ENCODE results near the gene ELL.
A peak's percentile ranks its signal among the peaks of the same experiment; 100 is the strongest.

The ELL gene

DNA sequence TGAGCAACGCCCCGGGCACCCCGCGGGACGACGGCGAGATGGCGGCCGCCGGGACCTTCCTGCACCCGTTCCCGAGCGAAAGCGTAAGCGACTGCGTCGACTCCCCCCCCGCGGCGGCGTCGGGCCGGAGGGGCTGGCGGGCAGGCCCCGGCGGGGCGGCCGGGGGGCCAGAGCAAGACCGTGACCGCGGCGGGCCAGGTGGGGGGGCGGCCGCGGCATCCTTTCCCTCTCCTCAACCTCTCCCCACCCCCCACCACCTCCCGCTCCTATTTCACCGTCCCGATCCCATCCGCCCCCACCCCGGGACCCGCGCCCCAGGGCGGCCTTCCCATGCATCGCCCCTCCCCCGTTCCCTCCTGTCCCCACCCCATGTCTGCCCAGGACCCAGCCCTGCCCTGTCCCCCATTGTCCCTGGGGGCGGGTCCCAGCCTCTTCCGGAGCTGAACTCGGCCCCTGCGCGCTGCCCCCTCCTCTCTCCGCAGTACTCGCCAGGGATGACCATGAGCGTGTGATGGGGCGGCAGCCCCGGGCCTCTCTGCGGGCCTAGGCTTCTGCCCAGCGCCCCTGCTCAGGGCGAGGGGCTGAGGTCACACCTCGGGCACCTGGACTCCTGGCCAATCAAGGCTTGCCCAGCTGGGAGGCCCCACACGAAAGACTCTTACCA is 88.0 kb downstream of the ELL start:
- no peak for DNase-seq

DNA sequence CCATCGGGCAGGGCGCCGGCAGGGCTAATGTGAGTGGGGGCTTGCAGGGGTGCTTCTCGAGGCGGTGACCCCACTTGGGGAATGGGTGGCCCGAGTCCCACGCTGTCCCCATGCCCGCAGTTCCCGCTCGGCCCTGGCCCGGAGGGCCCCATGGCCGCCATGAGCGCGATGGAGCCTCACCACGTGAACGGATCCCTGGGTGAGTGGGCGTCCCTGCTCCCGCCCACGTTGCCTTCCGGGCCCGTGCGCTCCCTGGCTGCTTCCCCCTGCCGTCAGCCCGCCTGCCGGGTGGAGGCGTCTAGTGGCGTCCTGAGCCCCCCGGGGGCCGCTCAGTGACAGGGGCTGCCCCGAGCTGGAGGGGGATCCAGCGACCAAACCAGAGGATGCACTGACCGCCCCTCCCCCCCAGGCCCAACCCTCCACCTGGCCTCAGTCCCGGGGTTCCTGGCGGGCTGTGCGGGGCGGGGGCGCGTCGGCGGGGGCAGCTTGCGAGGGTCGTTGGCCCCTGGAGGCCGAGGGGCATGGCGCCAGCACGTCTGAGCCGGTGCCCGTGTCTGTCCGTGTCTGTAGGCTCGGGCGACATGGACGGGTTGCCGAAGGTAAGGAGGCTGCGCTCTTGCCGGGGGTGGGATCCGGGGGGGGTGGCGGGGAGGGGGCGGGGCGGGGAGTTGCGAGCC is 88.7 kb downstream of the ELL start:
- DNase-seq: no peak

- DNase-seq: no peak
These were observed 89.4 kb downstream of the ELL start for GRCh38 chr19:18432275-18433014.

DNA sequence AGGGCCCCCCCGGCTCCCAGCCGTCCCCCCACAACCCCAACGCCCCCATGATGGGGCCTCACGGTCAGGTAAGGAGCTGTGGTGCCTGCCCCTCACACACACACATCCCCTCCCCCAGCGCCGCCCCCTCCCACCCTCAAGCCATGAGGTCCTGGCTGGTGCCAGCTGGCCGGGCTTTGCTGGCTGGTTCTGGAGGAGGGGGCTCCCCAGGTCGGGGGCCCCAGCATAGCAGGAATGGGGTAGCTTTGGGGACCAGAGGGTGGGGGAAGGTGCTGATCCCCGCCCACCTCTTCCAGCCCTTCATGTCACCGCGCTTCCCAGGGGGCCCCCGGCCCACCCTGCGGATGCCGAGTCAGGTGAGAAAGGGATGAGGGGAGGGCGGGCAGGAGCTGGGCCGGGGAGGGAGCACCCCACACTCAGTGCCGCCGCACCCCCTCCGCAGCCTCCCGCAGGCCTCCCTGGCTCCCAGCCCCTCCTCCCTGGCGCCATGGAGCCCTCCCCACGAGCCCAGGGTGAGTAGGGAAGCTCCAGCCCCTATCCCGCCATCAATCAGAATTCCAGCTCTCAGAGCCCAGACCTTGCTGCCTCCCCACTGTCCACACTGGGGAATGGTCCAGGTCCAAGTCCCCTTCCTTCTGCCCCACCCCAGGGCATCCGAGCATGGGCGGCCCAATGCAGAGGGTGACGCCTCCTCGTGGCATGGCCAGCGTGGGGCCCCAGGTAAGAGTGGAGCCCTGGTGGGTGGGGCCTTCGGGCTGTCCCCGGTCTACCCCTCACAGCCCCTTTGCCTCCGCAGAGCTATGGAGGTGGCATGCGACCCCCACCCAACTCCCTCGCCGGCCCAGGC is 90.3 kb downstream of the ELL start:
- DNase-seq: no peak

- DNase-seq: no peak
These were observed 91.3 kb downstream of the ELL start for GRCh38 chr19:18430417-18431144.

DNA sequence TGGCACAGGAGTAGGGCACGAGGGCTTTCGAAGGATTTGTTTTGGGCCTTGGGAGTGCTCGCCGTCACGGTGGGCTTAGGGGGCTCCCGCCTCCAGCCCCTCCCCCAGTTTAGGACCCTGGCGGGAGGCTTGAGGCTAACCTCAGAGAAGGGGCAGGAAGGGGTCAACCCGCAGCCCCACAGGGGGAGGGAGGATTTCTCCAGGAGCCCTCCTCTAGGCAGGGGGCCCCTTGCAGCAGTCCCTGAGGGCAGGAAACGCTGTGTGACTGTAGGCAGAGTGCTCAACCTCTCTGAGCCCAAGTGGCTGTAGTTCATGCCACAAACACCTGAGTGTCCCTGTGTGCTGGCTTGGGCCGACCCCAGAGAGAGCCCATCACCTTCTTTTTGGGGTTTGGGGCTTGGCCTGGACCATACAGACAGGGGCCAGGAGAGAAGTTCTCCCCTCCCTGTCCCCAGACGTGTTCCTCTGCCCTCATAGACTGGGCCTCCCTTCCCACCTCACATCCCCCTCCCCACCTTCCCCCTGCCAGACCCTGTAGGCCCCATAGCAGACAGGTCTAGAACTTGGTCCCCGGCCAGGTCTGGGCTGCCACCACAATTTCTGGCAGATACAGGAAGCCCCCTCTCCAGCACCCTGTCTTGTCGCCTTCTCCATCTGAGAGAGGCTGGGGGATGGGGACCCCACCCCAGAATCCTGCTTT is 92.0 kb downstream of the ELL start:
- no peak for DNase-seq

GRCh38 chr19:18428787-18429674 is 92.8 kb downstream of the ELL start:
- peak in 10 of 14 donors; percentile 23 to 81 (median 62) for DNase-seq

GRCh38 chr19:18428173-18428786 is 93.6 kb downstream of the ELL start:
- no peak for DNase-seq

DNA sequence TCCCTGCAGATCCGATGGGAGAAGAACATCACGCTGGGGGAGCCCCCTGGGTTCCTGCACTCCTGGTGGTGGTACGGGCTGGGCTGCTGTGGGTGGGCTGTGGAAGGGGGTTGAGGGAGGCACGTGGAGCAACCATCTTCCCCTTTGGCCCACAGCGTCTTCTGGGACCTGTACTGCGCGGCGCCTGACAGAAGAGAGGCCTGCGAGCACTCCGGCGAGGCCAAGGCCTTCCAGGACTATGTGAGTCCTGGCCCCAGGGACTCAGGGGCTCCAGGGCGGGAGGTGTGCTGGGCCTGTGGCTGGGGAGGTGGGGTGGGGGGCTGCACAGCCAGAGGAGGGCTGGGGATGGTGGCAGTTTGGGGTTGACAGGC is 94.1 kb downstream of the ELL start:
- no peak for DNase-seq

GRCh38 chr19:18427080-18427742 is 94.7 kb downstream of the ELL start:
- DNase-seq: no peak

DNA sequence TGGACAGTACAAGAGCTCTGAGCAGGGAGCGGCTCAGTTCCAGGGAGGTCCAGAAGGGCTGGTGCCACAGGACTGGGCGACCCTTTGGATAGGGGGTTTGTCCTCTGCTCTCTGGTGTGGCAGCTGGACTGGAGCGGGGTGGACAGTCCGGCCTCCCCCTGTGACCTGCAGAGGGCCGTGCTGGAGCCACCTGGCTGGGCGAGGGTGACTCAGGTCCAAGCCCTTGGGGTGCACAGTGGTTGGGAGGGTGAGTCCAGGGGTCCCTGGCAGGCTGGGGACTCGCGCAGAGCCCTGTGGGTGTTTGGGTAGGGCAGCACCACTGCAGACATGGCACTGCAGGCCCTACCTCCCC is 95.5 kb downstream of the ELL start:
- no peak for DNase-seq

- peak in 3 of 14 donors; percentile 14 to 58 (median 21) for DNase-seq
These were observed 96.1 kb downstream of the ELL start for GRCh38 chr19:18425515-18426415.

DNA sequence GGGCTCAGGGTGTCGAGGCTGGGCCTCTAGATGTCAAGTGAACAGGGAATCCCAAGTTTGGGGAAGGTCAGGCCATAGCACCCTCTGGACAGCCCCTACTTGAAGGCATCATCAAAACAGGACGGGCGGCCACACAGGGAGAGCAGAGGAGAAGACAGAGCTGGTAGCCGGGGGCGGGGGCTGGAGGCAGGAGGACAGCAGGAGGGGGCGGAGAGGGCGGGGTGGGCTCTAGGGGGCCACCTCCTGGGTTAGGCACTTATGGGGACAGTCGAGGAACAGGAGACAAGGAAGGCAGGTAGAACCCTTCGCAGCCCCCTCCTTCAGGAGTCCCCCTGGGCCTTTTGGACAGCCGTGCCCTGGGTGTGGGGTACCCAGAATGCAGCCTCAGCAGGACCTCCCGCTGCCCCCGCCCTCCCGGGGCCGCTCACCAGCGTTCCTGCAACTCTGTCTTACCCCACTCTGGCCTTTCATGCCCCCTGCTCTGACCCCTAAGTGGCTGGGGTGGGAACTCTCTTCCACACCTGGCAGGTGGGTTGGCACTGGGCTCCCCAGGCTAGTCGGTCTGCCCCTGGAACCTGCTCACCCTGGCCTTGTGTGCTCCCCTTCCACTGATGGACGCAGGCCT is 96.9 kb downstream of the ELL start:
- DNase-seq: no peak

- DNase-seq: no peak
These were observed 97.6 kb downstream of the ELL start for GRCh38 chr19:18424122-18424889.

DNA sequence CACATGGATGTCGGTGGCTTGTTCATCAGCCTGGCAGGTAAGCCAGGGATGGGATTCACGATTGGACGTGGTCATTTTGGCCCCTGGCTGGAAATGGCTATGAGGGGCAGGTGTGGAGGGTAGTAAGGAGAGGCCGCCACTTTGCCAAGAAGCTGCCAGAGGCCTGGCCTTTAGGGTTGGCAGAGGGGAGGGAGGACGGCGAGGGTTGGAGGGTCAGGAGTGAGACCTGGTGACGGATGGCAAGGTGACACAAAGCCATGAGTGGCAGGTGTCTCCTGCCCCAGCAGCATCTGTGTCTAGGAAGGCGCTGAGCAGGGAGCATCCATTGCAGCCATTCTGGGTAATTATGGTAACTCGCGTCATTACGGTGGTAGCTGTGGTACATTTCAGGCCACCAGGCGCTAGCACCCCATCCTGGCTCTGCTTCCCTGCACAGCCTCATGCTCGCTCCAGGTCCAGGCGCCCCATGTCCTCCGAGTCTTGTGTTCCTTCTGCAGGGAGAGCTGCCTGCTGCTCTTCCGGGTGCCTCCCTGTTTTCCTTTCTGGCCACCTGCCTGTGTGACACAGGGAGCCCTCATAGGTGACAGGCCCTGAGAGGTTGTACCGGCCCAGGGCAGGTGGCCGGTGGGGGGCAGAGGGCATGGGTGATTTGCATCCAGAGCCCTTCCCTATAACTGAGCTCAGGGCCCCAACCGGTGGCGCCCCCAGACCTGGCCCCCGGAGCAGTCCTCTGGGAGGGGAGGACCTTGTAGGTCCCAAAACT is 98.4 kb downstream of the ELL start:
- no peak for DNase-seq

GRCh38 chr19:18422530-18423191 is 99.2 kb downstream of the ELL start:
- no peak for DNase-seq
